ENCODE results near the gene UBAP1. TPM values are rescaled to one million over a fixed set of nuclear protein-coding genes. Genes with fewer than 3 reads are reported as not detected.
"Not testable (repeated sequence)": the region's sequence is repeated elsewhere in the genome, so short reads cannot be mapped to it uniquely, and the experiment has no call there.

UBAP1 gene
- 10 to 100 TPM; 63.3 to 68.2 TPM for total RNA-seq
- total RNA-seq: 76.3 to 80.6 reads per million in 2 donors

DNA sequence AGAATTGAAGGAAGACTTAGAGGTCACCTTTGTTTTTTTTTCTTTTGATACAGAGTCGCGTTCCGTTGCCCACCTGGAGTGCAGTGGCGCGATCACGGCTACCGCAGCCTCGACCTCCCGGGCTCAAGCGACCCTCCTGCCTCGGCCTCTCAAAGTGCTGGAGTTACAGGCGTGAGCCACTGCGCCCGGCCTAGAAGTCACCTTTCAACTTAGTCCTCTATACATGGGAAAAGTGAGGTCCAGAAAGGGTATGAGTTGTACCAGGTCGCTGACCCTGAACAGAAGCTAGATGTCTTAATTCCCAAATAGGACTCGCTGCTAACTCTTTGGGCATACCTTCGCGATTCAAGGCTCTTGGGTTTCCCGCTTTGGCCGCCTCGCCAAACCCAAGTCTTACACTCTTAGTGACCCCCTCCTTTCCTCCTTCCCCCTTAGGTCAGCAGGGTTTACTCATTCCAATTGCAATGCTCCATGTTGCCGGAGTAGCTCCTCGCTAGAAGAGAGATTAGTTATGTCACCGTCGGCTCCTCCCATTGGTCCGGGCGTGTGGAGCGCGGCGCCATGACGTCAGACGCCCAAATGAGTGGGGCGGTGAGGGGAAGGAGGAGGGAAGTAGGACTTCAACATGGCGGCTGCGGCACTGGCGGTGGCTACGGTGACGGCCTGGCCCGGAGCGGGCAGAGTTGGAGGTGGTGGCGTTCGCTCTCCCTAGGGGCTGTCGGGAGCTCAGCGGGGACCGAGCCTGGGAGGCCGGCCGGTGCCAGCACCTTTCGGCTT is at the start of gene UBAP1:
Gene UBAP1 (plus strand): TSS at position 608 of the 777 bp plus-strand sequence. CDS start 41,872 bp downstream, outside the sequence.
- peaks cover 17% of the 10 kb centered on the region for H3K4me1 Mint-ChIP-seq
- H3K9me3 ChIP-seq (ENCODE audit: control insufficient read depth, low read length, poor library complexity, severe bottlenecking): no peaks in the 10 kb centered on the region
- H3K4me3 Mint-ChIP-seq: peak within 1 kb of the TSS; percentile 100
- H3K27ac Mint-ChIP-seq: peak within 1 kb of the TSS; percentile 99
- H3K36me3 Mint-ChIP-seq (ENCODE audit: low read depth): peaks cover 8% of the 10 kb centered on the region
- peak; percentile 84 to 90 (median 88) for DNase-seq
- no peaks in the 10 kb centered on the region for H3K27me3 Mint-ChIP-seq
- ATAC-seq: peak; percentile 98

DNA sequence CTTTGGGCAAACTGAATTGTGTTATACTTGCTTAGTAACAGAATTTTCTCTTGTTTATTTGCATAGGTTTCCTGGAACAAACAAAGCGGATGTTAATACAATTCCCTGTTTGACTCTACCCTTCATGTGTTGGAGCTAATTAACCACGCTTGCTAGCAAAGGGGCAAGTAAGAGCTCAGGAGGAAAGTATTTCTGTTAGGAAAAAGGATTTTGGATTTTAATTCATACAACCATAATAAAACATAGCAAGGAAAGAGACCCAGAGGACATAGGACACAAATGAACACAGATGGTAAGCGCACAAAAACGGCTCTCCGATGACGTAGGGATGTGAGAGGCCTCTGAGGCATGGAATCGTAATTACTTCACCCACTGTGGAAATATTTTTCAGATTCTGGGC is 47.3 kb upstream of the UBAP1 start:
- H3K27ac Mint-ChIP-seq: no peak overlapping the region
- H3K9me3 ChIP-seq (ENCODE audit: control insufficient read depth, low read length, poor library complexity, severe bottlenecking): no peaks in the 10 kb centered on the region

DNA sequence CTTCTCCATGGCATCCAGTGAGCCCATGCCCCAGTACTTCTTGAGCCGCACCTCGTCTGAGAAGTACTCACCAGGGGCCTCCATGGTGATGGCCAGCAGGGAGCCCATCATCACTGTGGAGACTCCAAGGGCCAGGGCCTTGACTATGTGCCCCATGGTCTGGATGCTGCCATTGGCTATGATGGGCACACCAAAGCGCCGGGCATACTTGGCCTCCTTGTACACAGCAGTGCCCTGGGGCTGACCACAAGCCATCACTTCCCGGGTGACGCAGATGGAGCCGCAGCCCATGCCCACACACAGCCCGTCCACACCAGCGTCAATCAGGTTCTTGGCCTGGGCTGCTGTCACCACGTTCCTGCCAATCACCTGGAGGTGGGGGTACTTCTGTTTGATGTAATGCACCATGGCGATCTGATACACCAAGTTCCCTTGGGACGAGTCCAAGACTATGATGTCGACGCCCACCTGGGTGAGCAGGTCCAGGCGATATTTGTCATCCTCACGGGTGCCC is 45.4 kb upstream of the UBAP1 start:
- no peak overlapping the region for H3K27ac Mint-ChIP-seq
- H3K9me3 ChIP-seq (ENCODE audit: control insufficient read depth, low read length, poor library complexity, severe bottlenecking): no peaks in the 10 kb centered on the region
- H3K4me3 Mint-ChIP-seq: no peak overlapping the region
- DNase-seq (no peak), ATAC-seq (no peak)
- no peaks in the 10 kb centered on the region for H3K4me1 Mint-ChIP-seq
- no peaks in the 10 kb centered on the region for H3K36me3 Mint-ChIP-seq (ENCODE audit: low read depth)
- H3K27me3 Mint-ChIP-seq: no peaks in the 10 kb centered on the region

More for the DNA sequence above, 47.3 kb upstream of the UBAP1 start:
- no peak overlapping the region for H3K4me3 Mint-ChIP-seq
- no peaks in the 10 kb centered on the region for H3K36me3 Mint-ChIP-seq (ENCODE audit: low read depth)
- ATAC-seq: no peak
- no peak for DNase-seq
- no peaks in the 10 kb centered on the region for H3K27me3 Mint-ChIP-seq
- H3K4me1 Mint-ChIP-seq: peaks cover 4% of the 10 kb centered on the region

- Mint-ChIP-seq H3K27ac (no peak overlapping the region), H3K27me3 (no peaks in the 10 kb centered on the region), H3K4me3 (no peak overlapping the region), H3K36me3 (ENCODE audit: low read depth) (no peaks in the 10 kb centered on the region), H3K4me1 (peaks cover 3% of the 10 kb centered on the region)
- H3K9me3 ChIP-seq (ENCODE audit: control insufficient read depth, low read length, poor library complexity, severe bottlenecking): no peaks in the 10 kb centered on the region
- no peak for DNase-seq
- ATAC-seq: no peak
These were observed 44.3 kb upstream of the UBAP1 start for GRCh38 chr9:34134521-34134920.

GRCh38 chr9:34138644-34139043 is 40.2 kb upstream of the UBAP1 start:
- peak; percentile 57 for ATAC-seq
- not testable (repeated sequence) for DNase-seq; H3K4me3 Mint-ChIP-seq; H3K36me3 Mint-ChIP-seq (ENCODE audit: low read depth); H3K27me3 Mint-ChIP-seq; H3K27ac Mint-ChIP-seq; H3K4me1 Mint-ChIP-seq; H3K9me3 ChIP-seq (ENCODE audit: control insufficient read depth, low read length, poor library complexity, severe bottlenecking)

GRCh38 chr9:34139477-34140146 is 39.2 kb upstream of the UBAP1 start:
- no peak overlapping the region for H3K4me3 Mint-ChIP-seq
- no peak overlapping the region for H3K27ac Mint-ChIP-seq
- DNase-seq (no peak), ATAC-seq (no peak)
- no peaks in the 10 kb centered on the region for H3K27me3 Mint-ChIP-seq
- H3K4me1 Mint-ChIP-seq: peaks cover 9% of the 10 kb centered on the region
- H3K36me3 Mint-ChIP-seq (ENCODE audit: low read depth): no peaks in the 10 kb centered on the region
- H3K9me3 ChIP-seq (ENCODE audit: control insufficient read depth, low read length, poor library complexity, severe bottlenecking): no peaks in the 10 kb centered on the region

GRCh38 chr9:34140853-34141252 is 38.0 kb upstream of the UBAP1 start:
- H3K9me3 ChIP-seq (ENCODE audit: control insufficient read depth, low read length, poor library complexity, severe bottlenecking): no peaks in the 10 kb centered on the region
- no peak overlapping the region for H3K27ac Mint-ChIP-seq
- no peaks in the 10 kb centered on the region for H3K36me3 Mint-ChIP-seq (ENCODE audit: low read depth)
- H3K4me3 Mint-ChIP-seq: no peak overlapping the region
- DNase-seq (no peak), ATAC-seq (no peak)
- no peaks in the 10 kb centered on the region for H3K27me3 Mint-ChIP-seq
- H3K4me1 Mint-ChIP-seq: peaks cover 11% of the 10 kb centered on the region

- H3K27me3 Mint-ChIP-seq: no peaks in the 10 kb centered on the region
- H3K4me1 Mint-ChIP-seq: peaks cover 11% of the 10 kb centered on the region
- no peak for ATAC-seq
These were observed 35.7 kb upstream of the UBAP1 start for GRCh38 chr9:34143116-34143515.

GRCh38 chr9:34145165-34145564 is 33.7 kb upstream of the UBAP1 start:
- H3K36me3 Mint-ChIP-seq (ENCODE audit: low read depth): peaks cover 2% of the 10 kb centered on the region
- ATAC-seq (no peak), DNase-seq (no peak)
- no peak overlapping the region for H3K27ac Mint-ChIP-seq
- no peak overlapping the region for H3K4me3 Mint-ChIP-seq
- H3K4me1 Mint-ChIP-seq: peaks cover 6% of the 10 kb centered on the region
- H3K27me3 Mint-ChIP-seq: no peaks in the 10 kb centered on the region
- H3K9me3 ChIP-seq (ENCODE audit: control insufficient read depth, low read length, poor library complexity, severe bottlenecking): no peaks in the 10 kb centered on the region

More at GRCh38 chr9:34143116-34143515, 35.7 kb upstream of the UBAP1 start:
- no peak for DNase-seq
- Mint-ChIP-seq H3K4me3 (no peak overlapping the region), H3K36me3 (ENCODE audit: low read depth) (no peaks in the 10 kb centered on the region), H3K27ac (no peak overlapping the region)
- no peaks in the 10 kb centered on the region for H3K9me3 ChIP-seq (ENCODE audit: control insufficient read depth, low read length, poor library complexity, severe bottlenecking)

DNA sequence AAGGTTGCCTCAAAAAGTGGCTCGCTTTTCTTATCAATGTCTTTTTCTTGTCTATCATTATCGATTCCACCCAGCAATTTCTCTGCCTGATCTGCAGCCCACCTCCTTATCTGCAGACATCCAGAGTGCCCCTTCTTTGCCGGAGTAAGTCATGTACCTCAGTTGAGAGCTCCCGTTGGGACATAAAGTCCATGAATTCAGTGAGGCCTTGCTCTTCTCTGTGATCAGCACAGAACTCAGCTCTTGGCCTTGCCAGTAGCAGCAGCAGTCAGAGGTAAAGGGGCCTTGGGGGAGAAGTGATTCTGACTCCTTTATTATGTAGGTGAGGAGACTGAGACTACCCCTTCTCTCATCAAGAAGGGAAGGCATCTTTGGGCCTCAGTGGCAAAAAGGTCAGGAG is 27.4 kb upstream of the UBAP1 start:
- Mint-ChIP-seq H3K36me3 (ENCODE audit: low read depth) (peaks cover 2% of the 10 kb centered on the region), H3K27me3 (peaks cover 5% of the 10 kb centered on the region)
- no peak for ATAC-seq

GRCh38 chr9:34154057-34154456 is 24.8 kb upstream of the UBAP1 start:
- Mint-ChIP-seq H3K4me3 (no peak overlapping the region), H3K36me3 (ENCODE audit: low read depth) (peaks cover 2% of the 10 kb centered on the region), H3K27ac (no peak overlapping the region), H3K27me3 (peaks cover 5% of the 10 kb centered on the region), H3K4me1 (no peaks in the 10 kb centered on the region)
- ATAC-seq (no peak), DNase-seq (no peak)
- H3K9me3 ChIP-seq (ENCODE audit: control insufficient read depth, low read length, poor library complexity, severe bottlenecking): no peaks in the 10 kb centered on the region

More for the DNA sequence above, 27.4 kb upstream of the UBAP1 start:
- H3K27ac Mint-ChIP-seq: no peak overlapping the region
- H3K4me1 Mint-ChIP-seq: no peaks in the 10 kb centered on the region
- H3K4me3 Mint-ChIP-seq: no peak overlapping the region
- no peak for DNase-seq
- no peaks in the 10 kb centered on the region for H3K9me3 ChIP-seq (ENCODE audit: control insufficient read depth, low read length, poor library complexity, severe bottlenecking)

DNA sequence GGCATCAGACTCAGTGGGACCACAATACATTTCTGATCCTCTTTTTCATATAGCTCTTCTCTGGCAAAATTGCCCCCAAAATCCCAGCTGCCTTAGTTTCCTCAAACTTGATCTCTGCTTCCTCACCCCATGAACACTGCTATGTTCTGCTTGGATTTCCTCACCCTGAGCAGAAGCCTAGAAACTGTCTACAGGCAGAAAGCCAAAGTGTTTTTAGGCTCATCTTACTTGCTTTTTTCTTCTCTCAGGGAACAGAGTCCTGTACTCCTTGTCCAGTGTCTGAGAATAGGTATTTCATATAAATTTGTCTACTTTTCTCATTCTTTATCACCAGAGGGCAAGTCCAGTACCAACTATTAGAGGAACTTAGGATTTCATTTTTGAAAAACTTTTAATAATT is 21.5 kb upstream of the UBAP1 start:
- Mint-ChIP-seq H3K36me3 (ENCODE audit: low read depth) (no peaks in the 10 kb centered on the region), H3K4me3 (no peak overlapping the region), H3K27me3 (no peaks in the 10 kb centered on the region), H3K4me1 (no peaks in the 10 kb centered on the region), H3K27ac (peak overlapping the region; percentile 27)
- H3K9me3 ChIP-seq (ENCODE audit: control insufficient read depth, low read length, poor library complexity, severe bottlenecking): no peaks in the 10 kb centered on the region
- no peak for DNase-seq
- no peak for ATAC-seq

DNA sequence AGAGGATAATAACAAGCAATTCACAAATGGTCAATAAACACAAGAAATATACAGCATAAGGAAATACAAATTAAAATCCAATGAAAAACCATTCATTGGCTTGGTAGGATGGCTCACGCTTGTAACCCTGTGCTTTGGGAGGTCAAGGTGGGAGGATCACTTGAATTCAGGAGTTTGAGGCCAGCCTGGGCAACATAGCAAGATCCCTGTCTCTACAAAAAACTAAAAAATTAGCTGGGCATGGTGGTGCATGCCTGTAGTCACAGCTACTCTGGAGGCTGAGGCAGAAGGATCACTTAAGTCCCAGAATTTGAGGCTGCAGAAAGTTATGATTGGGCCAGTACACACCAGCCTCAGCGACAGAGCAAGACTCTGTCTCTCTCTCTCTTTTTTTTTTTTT is 20.9 kb upstream of the UBAP1 start:
- no peaks in the 10 kb centered on the region for H3K4me1 Mint-ChIP-seq

More for the DNA sequence above, 20.9 kb upstream of the UBAP1 start:
- H3K9me3 ChIP-seq (ENCODE audit: control insufficient read depth, low read length, poor library complexity, severe bottlenecking): no peaks in the 10 kb centered on the region
- Mint-ChIP-seq H3K27ac (peak overlapping the region; percentile 27), H3K27me3 (no peaks in the 10 kb centered on the region), H3K36me3 (ENCODE audit: low read depth) (no peaks in the 10 kb centered on the region), H3K4me3 (no peak overlapping the region)
- DNase-seq (no peak), ATAC-seq (no peak)

All from T-helper 17 cell (primary cell).